Osteocyte (in vitro differentiated cells): ENCODE data around the gene RSL1D1. TPM values are rescaled to one million over a fixed set of nuclear protein-coding genes. Genes with fewer than 3 reads are reported as not detected.
"Not testable (repeated sequence)": the region's sequence is repeated elsewhere in the genome, so short reads cannot be mapped to it uniquely, and the experiment has no call there.

Experiments used
- DNase-seq: peaks from one replicate; pipeline ENCODE4 v3.0.0; 2021; ENCODE audit warnings: mixed read lengths; ENCODE audit not compliant: unreplicated experiment; ENCODE audit errors: extremely low spot score
- H3K27ac Mint-ChIP-seq: one replicate; pipeline ENCODE4 v1.8.0; 2021; ENCODE audit warnings: mild to moderate bottlenecking, mixed read lengths; ENCODE audit not compliant: unreplicated experiment
- H3K27me3 Mint-ChIP-seq: one replicate; pipeline ENCODE4 v1.8.0; 2021; ENCODE audit warnings: mixed read lengths; ENCODE audit not compliant: unreplicated experiment
- H3K36me3 Mint-ChIP-seq: one replicate; pipeline ENCODE4 v1.8.0; 2021; ENCODE audit warnings: mixed read lengths; ENCODE audit not compliant: unreplicated experiment
- H3K4me1 Mint-ChIP-seq: one replicate; pipeline ENCODE4 v1.8.0; 2021; ENCODE audit warnings: mixed read lengths; ENCODE audit not compliant: unreplicated experiment
- H3K4me3 Mint-ChIP-seq: one replicate; pipeline ENCODE4 v1.8.0; 2021; ENCODE audit warnings: mild to moderate bottlenecking, moderate library complexity, mixed read lengths; ENCODE audit not compliant: unreplicated experiment
- H3K9me3 Mint-ChIP-seq: one replicate; pipeline ENCODE4 v1.8.0; 2021; ENCODE audit warnings: mixed read lengths; ENCODE audit not compliant: unreplicated experiment
- total RNA-seq: library from RNA; stranded (reverse); gene quantifications from 2 replicates; pipeline ENCODE4 v1.2.1, GENCODE V29; 2021
- TF ChIP-seq, protein P1 (sequence below): fragments of 200-600 bp; sonication (generic); IDR thresholded peaks from 2 replicates; pipeline ENCODE4 v1.5.0; 2021; ENCODE audit warnings: antibody characterized with exemption, mild to moderate bottlenecking, moderate library complexity

Gene RSL1D1
- total RNA-seq, 1 donor from 2014 or later, result 122 TPM

DNA sequence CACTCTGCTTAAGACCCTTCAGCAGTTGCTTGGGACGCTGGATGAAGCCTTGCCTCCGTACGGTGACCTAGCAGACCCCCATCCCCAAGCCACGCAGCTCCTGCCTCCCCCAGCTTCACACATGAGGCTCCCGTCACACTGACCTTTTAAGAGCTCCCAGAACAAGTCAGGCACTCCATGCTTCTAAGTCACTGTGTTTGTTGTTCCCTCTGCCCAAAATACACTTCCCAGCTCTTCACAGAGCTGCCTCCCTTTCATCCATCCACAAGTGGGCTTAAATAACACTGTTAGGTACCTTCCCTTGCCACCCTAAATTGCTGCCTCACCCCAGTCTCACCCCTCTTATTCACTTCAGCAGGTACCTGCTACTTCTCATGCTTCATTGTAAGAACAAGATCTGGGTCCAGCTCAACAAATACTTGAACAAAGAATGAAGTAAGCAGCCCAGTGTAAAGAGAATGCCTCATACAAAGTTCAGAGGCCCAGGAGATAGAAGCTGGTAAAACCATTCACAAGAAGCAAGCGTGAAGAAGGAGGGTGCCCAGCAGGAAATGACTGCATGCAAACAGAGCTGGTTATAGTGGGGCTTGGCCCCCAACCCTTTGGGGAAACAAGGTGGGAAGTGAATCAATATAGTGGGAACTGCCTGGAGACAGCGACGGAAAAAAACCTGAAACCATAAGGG is 60.1 kb downstream of the RSL1D1 start:
- Mint-ChIP-seq H3K27ac (peak overlapping the region; percentile 62), H3K4me1 (peaks cover 69% of the 10 kb centered on the region), H3K36me3 (peaks cover 10% of the 10 kb centered on the region), H3K4me3 (no peak overlapping the region), H3K27me3 (no peaks in the 10 kb centered on the region), H3K9me3 (no peaks in the 10 kb centered on the region)
- no peak for DNase-seq
- TF ChIP-seq, protein P1, sequence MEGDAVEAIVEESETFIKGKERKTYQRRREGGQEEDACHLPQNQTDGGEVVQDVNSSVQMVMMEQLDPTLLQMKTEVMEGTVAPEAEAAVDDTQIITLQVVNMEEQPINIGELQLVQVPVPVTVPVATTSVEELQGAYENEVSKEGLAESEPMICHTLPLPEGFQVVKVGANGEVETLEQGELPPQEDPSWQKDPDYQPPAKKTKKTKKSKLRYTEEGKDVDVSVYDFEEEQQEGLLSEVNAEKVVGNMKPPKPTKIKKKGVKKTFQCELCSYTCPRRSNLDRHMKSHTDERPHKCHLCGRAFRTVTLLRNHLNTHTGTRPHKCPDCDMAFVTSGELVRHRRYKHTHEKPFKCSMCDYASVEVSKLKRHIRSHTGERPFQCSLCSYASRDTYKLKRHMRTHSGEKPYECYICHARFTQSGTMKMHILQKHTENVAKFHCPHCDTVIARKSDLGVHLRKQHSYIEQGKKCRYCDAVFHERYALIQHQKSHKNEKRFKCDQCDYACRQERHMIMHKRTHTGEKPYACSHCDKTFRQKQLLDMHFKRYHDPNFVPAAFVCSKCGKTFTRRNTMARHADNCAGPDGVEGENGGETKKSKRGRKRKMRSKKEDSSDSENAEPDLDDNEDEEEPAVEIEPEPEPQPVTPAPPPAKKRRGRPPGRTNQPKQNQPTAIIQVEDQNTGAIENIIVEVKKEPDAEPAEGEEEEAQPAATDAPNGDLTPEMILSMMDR, result no peak

DNA sequence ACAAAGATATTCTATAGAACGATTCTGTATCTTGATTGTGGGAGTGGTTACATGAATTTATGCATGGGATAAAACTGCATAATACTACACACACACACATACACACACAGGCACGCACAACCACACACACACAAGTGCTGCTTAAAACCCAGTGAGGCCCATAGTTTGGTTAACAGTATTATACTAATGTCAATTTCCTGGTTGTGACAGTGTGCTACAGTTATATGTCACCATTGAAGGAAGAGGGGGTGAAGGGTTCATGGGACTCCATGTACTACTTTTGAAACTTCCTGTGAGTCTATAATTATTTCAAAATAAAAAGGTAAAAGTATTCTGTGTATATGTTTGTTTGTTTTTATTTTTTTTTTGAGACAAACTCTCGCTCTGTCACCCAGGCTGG is 62.4 kb downstream of the RSL1D1 start:
- DNase-seq, result no peak
- Mint-ChIP-seq H3K9me3 (no peaks in the 10 kb centered on the region), H3K4me3 (no peak overlapping the region), H3K27me3 (no peaks in the 10 kb centered on the region), H3K4me1 (peaks cover 62% of the 10 kb centered on the region), H3K36me3 (peaks cover 4% of the 10 kb centered on the region), H3K27ac (no peak overlapping the region)
- TF ChIP-seq, protein P1, result no peak

DNA sequence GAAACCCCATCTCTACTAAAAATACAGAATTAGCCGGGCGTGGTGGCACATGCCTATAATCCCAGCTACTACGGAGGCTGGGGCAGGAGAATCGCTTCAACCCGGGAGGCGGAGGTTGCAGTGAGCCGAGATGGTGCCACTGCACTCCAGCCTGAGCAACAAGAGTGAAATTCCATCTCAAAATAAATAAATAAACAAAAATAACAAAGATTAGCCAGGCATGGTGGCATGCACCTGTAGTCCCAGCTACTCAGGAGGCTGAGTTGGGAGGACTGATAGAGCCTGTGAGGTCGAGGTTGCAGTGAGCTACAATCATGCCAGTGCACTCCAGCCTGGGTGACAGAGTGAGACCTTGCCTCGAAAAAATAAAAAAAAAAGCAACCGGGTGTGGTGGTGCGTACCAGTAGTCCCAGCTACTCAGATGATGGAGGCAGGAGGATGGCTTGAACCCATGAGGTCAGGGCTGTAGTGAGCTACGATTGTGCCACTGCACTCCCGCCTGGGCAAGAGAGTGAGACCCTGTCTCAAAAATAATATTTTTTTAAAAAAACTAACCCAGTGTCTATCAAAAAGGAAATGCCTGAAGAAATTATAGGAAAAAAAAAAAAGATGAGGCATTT is 66.3 kb downstream of the RSL1D1 start:
- not testable (repeated sequence) for H3K27me3 Mint-ChIP-seq, H3K36me3 Mint-ChIP-seq, H3K4me3 Mint-ChIP-seq, H3K9me3 Mint-ChIP-seq, DNase-seq
- H3K4me1 Mint-ChIP-seq, result peaks cover 68% of the 10 kb centered on the region
- peak overlapping the region; percentile 75 for H3K27ac Mint-ChIP-seq

DNA sequence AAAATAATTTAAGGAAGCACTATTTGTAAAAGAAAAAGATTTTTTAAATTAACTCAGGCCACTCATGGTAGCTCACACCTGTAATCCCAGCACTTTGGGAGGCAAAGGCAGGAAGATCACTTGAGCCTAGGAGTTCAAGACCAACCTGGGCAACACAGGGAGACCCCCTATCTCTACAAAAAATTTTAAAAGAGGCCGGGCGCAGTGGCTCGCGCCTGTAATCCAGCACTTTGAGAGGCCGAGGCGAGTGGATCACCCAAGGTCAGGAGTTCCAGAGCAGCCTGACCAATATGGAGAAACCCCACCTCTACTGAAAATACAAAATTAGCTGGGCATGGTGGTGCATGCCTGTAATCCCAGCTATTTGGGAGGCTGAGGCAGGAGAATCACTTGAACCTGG is 67.0 kb downstream of the RSL1D1 start:
- not testable (repeated sequence) for H3K4me3 Mint-ChIP-seq, DNase-seq, H3K9me3 Mint-ChIP-seq, H3K27me3 Mint-ChIP-seq
- H3K27ac Mint-ChIP-seq, result peak overlapping the region; percentile 75
- peaks cover 10% of the 10 kb centered on the region for H3K36me3 Mint-ChIP-seq
- H3K4me1 Mint-ChIP-seq, result peaks cover 67% of the 10 kb centered on the region

DNA sequence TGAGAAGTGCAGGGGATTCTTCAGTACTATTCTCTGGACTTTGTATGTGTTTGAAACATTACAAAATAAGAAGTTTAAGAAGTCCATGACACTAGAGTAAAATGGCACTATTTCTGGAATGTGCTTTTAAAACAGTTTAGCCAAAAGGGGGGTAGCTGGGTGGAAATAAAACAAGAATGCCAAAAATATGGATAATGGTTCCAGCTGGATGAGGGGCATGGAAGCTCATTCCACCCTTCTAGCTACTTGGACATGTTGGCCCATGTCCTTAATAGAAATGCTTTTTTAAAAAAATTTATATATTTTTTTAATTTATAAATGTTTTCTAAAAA is 67.3 kb downstream of the RSL1D1 start:
- Mint-ChIP-seq H3K27me3 (no peaks in the 10 kb centered on the region), H3K4me1 (peaks cover 67% of the 10 kb centered on the region)

More for the DNA sequence above, 67.3 kb downstream of the RSL1D1 start:
- no peak for DNase-seq
- TF ChIP-seq, protein P1, result no peak
- no peaks in the 10 kb centered on the region for H3K9me3 Mint-ChIP-seq
- H3K27ac Mint-ChIP-seq, result peak overlapping the region; percentile 98
- H3K36me3 Mint-ChIP-seq, result peaks cover 10% of the 10 kb centered on the region
- peak overlapping the region; percentile 72 for H3K4me3 Mint-ChIP-seq

Other genes starting within 250 kb of the RSL1D1 start
- gene SNN, start 183.1 kb downstream of the RSL1D1 start, total RNA-seq, result 23.4 and 24.0 TPM in 2 replicates
- 31.9 and 32.3 TPM in 2 replicates for gene TXNDC11, start 108.7 kb downstream of the RSL1D1 start, total RNA-seq
- 69.6 and 79.6 TPM in 2 replicates for gene ZC3H7A, start 54.3 kb downstream of the RSL1D1 start, total RNA-seq
- 87.9 and 91.3 TPM in 2 replicates for gene GSPT1, start 64.4 kb upstream of the RSL1D1 start, total RNA-seq
- 14.0 and 19.7 TPM in 2 replicates for gene NPIPB2, start 90.5 kb upstream of the RSL1D1 start, total RNA-seq
- gene TNFRSF17, start 113.7 kb upstream of the RSL1D1 start, total RNA-seq, result not detected in 2 replicates
- gene SNX29, start 125.2 kb upstream of the RSL1D1 start, total RNA-seq, result 24.0 and 25.1 TPM in 2 replicates